Activated gamma-delta T cell (primary cell): ENCODE data around the gene TECPR2.

Experiments used
- DNase-seq: peaks from one replicate; lab custom pipeline; 2025; lab: John Stamatoyannopoulos, UW

Gene TECPR2

DNA sequence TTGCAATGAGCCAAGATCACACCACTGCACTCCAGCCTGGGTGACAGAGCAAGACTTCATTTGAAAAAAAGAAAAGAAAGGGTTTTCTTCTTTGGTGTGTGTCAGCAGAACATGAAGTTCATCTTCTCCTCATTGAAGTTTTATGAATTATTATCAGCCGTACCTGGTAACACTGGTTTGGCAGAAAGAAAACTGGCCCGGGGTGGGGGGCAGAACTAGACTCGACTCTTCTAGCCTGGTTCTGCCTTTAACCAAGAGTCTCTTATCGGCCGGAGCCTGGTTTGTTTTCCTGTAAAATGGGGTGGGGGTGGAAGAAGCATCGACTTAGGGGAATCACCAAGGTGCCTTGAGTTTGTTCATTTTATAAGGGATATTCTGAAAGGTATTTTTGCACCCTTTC, 64.1 kb downstream of the TECPR2 start:
- DNase-seq: no peak

DNA sequence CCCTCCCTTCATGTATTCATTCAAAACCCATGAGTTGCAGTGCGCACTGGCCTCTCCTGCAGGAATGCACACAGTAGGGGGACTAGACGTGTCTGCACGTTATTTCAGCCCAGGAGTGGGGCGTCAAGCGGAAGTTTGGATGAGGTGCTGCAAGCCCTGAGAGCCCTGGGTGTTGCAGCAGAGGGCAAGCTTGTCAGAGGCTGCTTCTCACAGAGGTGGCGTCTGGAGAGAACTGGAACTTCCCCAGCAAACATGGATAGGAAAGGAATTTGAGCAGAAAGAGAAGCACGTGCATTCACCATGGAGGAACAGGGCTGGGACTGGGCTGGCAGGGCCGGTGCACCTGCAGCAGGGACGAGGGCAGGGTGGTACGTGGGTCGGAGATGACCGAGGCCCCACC, 64.9 kb downstream of the TECPR2 start:
- no peak for DNase-seq

DNA sequence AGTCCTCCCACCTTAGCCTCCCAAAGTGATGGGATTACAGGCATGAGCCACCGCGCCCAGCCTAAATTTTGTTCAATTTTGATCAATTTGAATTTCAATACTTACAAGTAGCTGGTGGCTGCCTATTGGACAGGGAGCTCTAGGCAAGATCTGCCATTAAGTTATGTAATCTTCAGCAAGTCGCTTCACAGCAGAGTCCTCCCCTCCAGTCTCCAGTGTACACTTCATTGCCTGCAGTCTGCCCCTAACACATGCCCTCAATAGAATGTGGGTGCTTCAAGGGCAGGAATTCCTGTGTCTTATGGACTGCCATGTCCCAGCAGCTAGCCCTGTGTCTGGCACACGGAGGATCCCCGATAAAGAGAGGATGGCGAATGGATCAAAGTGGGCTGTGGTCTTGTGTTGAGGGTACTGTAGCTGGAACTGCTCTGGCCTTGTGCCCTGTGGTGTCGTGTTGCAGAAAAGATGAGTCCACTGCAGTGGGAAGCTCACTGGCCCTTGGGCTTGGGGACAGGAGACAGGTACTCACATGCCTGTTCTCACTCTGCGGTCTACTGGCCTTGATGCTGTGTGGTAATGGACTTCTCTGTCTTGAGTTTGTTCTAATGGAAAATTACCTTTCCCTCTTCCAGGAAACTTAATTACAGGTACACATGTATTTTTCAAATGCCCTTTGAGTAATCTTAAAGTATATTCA, 67.6 kb downstream of the TECPR2 start:
- DNase-seq: no peak

DNA sequence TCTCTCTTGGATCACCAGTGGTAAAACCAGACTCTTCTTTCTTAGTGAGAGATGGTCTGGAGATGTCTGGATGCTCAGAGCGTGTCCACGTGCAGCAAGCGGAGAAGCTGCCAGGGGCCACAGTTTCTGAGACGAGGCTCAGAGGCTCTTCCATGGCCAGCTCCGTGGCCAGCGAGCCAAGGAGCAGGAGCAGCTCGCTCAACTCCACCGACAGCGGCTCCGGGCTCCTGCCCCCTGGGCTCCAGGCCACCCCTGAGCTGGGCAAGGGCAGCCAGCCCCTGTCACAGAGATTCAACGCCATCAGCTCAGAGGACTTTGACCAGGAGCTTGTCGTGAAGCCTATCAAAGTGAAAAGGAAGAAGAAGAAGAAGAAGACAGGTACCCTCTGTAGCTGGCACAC, 69.0 kb downstream of the TECPR2 start:
- DNase-seq: no peak

DNA sequence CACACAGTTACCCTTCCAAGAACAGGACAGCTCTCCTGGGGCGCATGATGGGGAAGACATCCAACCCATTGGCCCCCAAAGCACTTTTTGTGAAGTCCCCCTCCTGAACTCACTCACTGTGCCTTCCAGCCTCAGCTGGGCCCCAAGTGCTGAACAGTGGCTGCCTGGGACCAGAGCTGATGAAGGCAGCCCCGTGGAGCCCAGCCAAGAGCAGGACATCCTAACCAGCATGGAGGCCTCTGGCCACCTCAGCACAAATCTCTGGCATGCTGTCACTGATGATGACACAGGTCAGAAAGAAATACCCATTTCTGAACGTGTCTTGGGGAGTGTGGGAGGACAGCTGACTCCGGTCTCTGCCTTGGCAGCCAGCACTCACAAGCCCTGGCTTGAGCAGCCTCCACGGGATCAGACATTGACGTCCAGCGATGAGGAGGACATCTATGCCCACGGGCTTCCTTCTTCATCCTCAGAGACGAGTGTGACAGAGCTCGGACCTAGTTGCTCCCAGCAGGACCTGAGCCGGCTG, 72.0 kb downstream of the TECPR2 start:
- no peak for DNase-seq

DNA sequence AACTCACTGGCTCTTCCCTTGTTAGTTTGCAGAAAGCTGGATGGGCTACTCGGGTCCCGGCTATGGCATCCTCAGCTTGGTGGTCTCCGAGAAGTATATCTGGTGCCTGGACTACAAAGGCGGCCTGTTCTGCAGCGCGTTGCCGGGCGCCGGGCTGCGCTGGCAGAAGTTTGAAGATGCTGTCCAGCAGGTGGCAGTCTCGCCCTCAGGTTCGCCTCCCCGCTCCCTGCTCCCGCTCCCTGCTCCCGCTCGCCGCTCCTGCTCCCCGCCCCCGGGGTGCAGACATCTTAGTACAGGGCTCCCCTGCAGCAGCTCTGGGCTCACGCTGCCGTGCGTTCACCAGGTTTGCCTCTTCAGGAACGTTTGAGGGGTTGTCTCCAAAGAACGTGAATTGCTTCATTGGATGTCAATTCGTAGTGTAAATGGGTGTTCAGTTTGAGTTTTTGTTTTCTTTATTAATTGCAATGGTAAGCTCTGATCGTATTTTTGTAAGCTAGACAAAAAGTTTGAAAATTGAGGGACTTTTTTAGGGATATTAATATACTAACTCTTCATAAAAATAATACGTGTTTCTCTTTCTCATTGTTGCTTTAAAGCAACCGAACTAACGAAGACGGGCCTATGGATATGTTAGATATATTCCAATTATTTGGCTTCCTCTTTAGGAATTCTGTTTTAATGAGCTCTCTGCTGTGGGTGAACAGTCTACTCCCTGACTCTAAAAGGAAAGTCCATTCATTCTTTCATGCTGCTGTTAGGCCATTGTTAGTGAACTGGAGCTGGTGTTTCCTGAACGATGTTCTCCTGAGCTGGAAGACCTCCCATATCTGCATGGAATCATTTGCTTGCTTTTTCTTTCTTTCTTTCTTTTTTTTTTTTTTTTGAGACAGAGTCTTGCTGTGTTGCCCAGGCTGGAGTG, 75.5 kb downstream of the TECPR2 start:
- DNase-seq: peak; percentile 27

DNA sequence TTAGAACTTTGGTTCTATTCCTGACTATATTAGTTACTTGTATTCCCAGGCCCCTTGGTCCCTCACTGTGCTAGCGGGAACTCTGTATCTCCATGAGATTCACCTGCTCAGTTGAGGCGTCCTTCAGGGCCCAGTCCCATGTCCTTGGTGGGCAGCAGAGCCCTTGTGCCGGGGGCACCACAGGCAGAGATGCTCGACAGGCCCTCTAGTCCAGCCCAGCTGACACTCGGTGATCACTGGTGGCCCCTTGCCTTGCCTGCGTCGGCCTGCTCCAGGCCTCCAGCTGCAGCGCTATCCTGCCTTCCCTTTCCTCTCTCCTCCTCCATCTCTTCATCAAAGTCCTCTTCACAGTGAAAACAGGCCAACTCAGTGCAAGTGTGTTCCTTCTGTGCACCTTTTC, 76.8 kb downstream of the TECPR2 start:
- DNase-seq: no peak

DNA sequence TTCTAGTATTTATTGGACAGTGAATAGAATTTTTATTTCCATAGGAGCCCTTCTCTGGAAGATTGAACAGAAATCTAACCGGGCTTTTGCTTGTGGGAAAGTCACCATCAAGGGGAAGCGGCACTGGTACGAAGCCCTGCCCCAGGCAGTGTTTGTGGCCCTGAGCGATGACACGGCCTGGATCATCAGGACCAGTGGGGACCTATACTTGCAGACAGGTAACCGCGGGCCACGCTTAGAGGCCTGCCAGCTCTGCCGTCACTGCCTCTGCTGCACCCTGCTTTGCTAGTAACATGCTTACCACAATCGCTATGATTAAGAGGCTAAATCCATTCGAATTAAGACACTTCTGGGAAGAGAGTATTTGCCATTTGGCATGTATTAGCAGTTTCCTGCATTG, 77.7 kb downstream of the TECPR2 start:
- no peak for DNase-seq

DNA sequence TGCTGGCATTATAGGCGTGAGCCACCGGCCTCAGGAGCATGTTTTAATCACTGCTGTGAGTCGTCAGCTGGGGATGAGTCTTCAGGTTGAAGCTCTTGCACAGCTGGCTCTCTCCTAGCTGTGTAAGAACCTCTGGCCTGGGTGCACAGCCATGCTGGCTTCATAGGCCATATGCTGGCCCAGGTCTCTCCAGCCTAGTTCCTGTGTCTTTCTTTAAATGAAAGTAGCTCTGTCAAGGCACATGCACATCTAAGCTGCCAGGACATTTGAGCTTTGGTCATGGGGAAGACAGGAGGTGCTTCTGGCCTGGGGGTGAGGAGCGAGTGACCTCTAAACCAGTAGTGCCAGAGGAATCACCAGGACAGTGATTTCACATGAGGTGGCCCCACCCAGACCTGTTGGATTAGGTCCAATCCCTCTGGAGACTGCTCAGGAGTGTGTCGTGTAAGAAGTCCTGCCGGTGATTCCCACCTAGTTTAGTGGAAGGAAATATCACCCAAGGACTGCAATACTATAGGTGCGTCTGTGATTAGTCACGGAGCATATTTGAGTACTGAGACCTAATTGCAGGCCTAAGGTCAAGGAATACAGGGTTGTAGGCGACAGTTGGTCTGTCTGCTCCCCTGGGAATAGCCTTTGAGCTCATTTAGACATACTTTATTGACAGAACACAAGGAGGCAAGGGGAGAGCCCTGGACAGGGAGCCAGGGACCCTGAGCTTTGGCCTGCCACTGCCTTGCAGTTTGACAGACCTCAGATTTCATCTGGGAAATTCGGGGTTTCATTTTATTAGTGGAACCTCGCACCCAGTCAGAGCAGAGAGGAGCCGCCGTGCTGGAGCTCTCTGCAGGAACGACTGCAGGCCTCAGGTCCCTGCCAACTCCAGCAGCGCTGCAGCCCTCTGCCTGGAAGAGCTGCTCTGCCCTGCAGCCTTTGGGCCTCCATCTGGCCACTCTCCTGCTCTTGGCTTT, 79.8 kb downstream of the TECPR2 start:
- no peak for DNase-seq

DNA sequence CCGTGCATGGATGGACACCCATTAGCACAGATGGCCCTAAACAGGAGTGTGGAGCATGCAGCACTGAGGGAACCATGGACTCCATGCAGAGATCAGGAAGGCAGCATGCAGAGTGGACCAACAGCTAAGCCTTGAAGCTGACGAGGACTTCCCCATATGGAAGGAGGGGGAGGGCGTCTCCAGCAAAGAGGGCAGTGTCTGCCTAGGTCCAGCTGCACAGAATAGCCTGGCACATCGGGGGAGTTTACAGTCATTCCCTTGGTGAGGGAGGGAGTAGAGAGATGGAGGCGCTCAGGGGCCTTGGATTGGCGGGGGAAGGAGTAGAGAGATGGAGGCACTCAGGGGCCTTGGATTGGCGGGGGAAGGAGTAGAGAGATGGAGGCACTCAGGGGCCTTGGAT, 82.3 kb downstream of the TECPR2 start:
- DNase-seq: no peak

DNA sequence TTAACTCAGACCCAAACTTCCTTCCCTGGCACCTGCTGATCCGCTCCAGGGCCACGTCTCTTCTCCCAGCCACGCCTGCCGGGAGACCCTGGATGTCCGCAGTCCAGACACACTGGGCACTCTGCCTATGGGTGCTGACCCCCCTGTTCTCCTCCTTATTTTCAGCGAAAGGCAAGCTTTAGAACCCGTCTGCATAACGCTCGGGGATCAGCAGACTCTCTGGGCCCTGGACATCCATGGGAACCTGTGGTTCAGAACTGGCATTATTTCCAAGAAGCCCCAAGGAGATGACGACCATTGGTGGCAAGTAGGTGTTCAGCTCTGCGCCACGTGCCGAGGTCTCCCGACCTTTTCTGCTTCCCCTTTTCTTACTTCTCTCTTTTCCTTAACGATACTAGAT, 82.9 kb downstream of the TECPR2 start:
- DNase-seq: no peak

DNA sequence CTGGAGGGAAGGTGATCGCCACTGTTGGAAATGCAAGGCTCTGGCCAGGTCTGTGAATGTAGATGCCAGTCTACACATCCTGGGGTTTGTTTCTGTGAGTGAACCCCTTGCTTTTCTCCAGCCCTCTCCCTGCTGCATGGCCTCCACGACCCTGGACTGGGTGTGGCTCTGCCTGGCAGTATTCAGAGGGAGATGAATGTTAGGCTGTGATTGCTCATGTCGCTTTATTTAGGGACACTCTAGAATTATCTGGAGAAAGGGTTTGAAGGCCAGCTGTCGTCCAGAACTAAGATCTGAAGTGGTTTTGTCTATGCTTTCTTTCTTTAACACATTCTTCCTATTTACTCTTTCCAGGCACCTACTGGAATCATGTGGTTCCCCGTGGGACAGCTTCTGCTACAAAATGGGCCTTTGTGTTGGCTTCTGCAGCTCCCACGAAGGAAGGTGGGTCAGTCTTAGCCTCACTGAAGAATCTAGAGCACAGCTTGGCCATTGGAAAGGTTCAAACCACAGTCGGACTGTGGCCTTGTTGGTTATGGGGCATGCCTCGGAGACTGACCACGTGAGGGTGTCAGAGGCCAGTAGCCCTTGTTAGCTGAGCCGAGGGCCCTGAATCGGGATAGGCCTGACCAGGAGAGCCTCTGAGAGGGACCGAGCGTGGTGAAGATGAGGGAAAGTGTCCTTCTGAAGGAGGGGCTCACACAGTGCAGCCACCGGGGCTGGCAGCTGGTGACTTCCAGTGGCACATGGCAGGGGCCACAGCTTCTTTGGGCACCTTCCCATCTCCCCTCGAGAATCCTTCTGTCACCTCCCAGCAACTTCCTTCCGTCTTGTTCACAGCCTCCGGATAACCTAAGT, 87.7 kb downstream of the TECPR2 start:
- no peak for DNase-seq

DNA sequence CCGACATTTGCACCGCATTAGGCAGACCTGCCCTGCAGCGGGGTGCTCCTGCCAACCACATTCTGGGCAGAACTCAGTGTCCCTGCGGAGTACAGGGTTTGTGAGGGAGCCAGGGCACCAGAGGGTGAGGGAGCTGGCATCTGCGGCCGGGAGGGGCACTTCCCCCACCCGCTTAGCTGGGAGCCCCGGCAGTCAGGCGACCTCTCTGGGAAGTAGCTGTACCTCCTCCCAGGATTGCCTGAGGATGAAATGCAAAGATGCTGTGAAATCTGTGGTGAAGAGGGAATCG, 88.3 kb downstream of the TECPR2 start:
- no peak for DNase-seq

DNA sequence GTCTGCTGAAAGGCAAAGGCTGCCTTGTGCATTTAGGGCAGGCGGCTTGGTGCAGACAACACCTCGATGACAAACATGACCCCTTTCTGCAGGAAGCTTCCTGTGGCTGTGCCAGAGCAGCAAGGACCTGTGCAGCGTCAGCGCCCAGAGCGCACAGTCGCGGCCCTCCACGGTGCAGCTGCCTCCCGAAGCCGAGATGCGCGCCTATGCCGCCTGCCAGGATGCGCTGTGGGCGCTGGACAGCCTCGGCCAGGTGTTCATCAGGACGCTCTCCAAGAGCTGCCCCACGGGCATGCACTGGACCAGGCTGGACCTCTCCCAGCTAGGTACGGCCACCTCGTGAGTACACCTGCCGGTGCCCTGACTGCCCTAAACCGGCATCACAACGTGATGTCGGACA, 89.6 kb downstream of the TECPR2 start:
- no peak for DNase-seq

DNA sequence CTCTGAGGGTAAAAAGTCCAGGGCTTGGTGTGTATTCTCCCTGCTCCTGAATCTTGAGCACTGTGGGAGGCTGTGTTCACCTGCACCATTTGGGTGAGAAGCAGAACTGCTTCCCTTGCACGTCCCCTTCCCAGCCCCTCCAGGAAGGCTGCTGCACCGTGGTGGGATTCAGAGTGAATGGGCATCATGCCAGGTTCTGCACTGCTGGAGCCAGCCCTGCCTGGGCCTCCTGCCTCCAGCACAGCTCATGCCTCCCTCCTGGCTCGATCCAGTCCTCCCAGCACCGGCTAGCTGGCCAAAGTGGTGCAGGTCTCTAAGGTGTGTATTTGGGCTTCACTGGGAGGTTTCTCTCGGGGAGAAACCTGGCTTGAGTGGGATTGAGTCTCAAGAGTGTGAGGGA, 92.0 kb downstream of the TECPR2 start:
- no peak for DNase-seq

DNA sequence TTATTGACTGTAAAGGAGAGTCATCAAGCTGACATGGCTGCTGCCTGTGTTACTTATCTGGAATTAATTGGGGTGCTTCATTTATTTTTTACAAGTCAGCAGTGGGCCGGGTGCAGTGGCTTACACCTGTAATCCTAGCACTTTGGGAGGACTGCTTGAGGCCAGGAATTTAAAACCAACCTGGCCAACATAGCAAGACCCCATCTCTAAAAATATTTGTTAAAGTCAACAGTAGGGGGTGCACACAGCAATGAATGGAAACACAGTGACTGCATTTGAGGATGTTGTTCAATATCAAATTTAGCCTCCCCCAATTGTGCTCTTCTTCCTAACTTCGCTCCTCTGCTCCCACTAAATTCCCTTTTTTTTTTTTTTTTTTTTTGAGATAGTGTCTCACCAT, 94.8 kb downstream of the TECPR2 start:
- DNase-seq: no peak

DNA sequence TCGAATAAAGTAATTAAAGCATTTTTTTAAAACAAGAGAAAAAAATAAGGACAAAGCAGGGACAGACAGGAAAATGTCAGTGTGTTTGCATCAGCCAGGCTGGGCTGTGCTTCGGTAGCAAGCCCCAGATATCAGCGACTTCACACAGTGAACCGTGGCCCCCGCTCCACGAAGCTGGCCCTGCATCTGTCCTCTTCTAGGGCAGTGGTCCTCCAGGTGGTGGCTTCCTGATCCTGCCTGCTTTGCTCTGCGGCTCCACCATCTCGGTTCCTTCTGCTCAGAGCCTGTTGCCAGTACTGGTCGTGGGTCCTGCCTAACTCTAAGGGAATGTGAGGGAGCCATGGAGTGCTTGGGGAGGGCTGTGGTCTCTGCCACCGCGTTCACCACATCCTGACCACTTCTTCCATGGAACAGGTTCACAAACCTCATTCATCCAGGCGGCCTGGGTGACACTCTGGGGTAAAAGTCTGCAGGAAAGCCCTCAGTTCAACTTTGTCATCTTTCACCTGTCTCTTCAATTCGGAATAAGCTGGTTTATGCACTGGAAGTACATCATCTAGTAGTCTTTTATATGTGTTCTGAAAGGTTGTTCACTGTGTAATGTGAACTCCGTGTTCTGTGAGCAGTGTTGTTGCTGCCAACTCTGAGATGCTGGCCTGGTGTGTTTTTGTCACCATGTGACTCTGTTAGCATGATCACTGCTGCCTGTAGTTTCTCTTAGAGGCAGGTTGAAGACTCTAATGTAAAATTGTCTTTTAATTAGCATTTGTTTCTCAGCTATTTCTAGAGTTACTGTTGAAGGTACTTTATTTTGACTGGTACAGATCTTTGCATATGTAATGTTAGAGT, 99.0 kb downstream of the TECPR2 start:
- no peak for DNase-seq

DNA sequence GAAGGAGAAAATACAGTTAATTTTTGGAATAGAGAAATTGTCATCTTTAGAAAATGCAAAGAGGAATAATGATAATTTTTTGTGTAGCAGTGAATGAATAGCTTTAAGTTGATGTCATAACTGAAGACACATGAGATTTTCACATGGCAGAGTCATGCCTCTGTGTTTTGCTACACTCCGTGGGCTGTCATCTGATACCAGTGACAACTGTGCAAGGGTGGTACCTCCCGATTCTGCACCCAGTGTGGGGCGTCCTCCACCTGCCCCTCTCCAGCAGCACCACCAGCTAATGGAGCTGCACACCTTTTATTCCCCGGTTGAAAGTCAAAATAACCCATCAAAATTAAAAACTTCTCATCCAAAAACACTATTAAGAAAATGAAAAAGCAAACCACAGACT, 99.7 kb downstream of the TECPR2 start:
- DNase-seq: no peak

DNA sequence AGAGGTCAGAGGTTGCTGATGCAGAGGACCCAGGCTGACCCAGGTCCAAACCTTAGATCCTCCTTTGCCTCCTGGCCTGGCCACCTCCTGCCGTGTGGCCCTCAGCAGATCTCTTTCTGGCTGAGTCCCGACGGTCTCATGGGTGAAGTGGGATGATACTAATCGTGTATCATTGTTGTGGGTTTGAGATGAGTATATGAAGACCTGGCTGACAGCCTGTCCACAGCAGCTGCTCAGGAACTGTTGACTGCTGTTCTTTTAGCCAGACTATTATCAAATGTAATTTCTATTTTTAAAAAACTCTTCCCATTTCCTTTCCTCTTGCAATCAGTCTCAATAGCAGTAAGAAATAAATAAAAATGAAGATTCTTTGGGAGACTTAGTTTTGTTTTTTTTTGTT, 101.3 kb downstream of the TECPR2 start:
- no peak for DNase-seq

DNA sequence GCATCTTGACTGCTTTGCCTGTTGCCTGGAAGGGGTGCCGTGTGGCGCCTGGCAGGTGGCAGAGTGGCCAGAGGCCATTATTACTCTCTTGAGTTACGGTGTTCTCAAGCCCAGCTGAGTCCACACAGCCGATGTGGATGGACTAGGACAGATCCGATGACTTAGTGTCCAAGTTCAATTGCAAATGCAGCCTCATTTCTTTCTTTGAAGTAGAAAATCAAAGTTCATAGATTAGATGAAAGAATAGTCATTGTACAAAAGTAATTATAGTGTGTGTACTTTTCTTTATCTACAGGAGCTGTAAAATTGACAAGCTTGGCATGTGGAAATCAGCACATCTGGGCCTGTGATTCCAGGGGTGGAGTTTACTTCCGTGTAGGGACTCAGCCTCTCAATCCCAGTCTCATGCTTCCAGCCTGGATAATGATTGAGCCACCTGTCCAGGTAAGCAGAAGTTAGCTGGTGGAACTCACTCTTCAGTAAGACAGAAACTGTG, 102.2 kb downstream of the TECPR2 start:
- no peak for DNase-seq
